Trophoblast cell (in vitro differentiated cells and primary cell): ENCODE data around the gene NUDCD2.
A peak's percentile ranks its signal among the peaks of the same experiment; 100 is the strongest.

Experiments used
- DNase-seq, 2 donors: peaks; one replicate each; pipeline ENCODE4 v3.0.0-alpha.2; 2016
- H2AFZ ChIP-seq: 2 replicates; pipeline ENCODE4 v1.6.1; 2013; ENCODE audit warnings: low read length, moderate library complexity, mild to moderate bottlenecking; ENCODE audit not compliant: insufficient read depth, poor library complexity
- H2AK5ac ChIP-seq: 2 replicates; pipeline ENCODE4 v1.6.1; 2013; ENCODE audit warnings: mild to moderate bottlenecking, low read length
- H2BK120ac ChIP-seq: 2 replicates; pipeline ENCODE4 v1.6.1; 2013; ENCODE audit warnings: low read length, mild to moderate bottlenecking, moderate library complexity; ENCODE audit not compliant: insufficient read depth, poor library complexity
- H2BK12ac ChIP-seq: 2 replicates; pipeline ENCODE4 v1.6.1; 2013; ENCODE audit warnings: mild to moderate bottlenecking, low read length, moderate library complexity
- H2BK5ac ChIP-seq: 2 replicates; pipeline ENCODE4 v1.6.1; 2013; ENCODE audit warnings: low read length, low read depth, moderate library complexity, mild to moderate bottlenecking; ENCODE audit not compliant: poor library complexity
- H3K14ac ChIP-seq: 2 replicates; pipeline ENCODE4 v1.6.1; 2013; ENCODE audit warnings: mild to moderate bottlenecking, low read length
- H3K18ac ChIP-seq: 2 replicates; pipeline ENCODE4 v1.6.1; 2013; ENCODE audit warnings: mild to moderate bottlenecking, low read length
- H3K23ac ChIP-seq: 2 replicates; pipeline ENCODE4 v1.6.1; 2013; ENCODE audit warnings: low read length
- H3K27ac ChIP-seq: 2 replicates; pipeline ENCODE4 v1.5.1; 2013; ENCODE audit warnings: low read depth, mild to moderate bottlenecking, inconsistent platforms, low read length, moderate library complexity
- H3K27me3 ChIP-seq: 2 replicates; pipeline ENCODE4 v1.6.1; 2013; ENCODE audit warnings: inconsistent platforms, mild to moderate bottlenecking, low read length, moderate library complexity; ENCODE audit not compliant: insufficient read depth
- H3K36me3 ChIP-seq, 2 experiments: 1 replicate in 1 of 2; 2 replicates in 1 of 2; pipeline ENCODE4 v1.6.1; 2013; ENCODE audit warnings: low read length in 2 of 2, mild to moderate bottlenecking in 2 of 2, moderate library complexity in 1 of 2; ENCODE audit not compliant: insufficient read depth in 2 of 2, control insufficient read depth in 1 of 2
- H3K4ac ChIP-seq: 2 replicates; pipeline ENCODE4 v1.6.1; 2013; ENCODE audit warnings: low read depth, mild to moderate bottlenecking, low read length, moderate library complexity
- H3K4me1 ChIP-seq, 2 experiments: 1 replicate in 1 of 2; 2 replicates in 1 of 2; pipeline ENCODE4 v1.6.1; 2013; ENCODE audit warnings: low read length in 2 of 2, mild to moderate bottlenecking in 2 of 2, moderate library complexity in 1 of 2; ENCODE audit not compliant: insufficient read depth in 2 of 2, control insufficient read depth in 1 of 2
- H3K4me2 ChIP-seq: 2 replicates; pipeline ENCODE4 v1.6.1; 2013; ENCODE audit warnings: inconsistent platforms, mild to moderate bottlenecking, low read length, moderate library complexity
- H3K4me3 ChIP-seq: 2 replicates; pipeline ENCODE4 v1.5.1; 2013; ENCODE audit warnings: mild to moderate bottlenecking, low read depth, low read length, inconsistent platforms
- H3K79me1 ChIP-seq: one replicate; pipeline ENCODE4 v1.6.1; 2013; ENCODE audit warnings: low read length
- H3K79me2 ChIP-seq: 2 replicates; pipeline ENCODE4 v1.6.1; 2013; ENCODE audit warnings: low read length, mild to moderate bottlenecking; ENCODE audit not compliant: control insufficient read depth, insufficient read depth, poor library complexity
- H3K9ac ChIP-seq: 2 replicates; pipeline ENCODE4 v1.6.1; 2013; ENCODE audit warnings: mild to moderate bottlenecking, low read length
- H3K9me3 ChIP-seq: 2 replicates; pipeline ENCODE4 v1.6.1; 2013; ENCODE audit warnings: low read depth, mild to moderate bottlenecking, control low read depth, inconsistent platforms, low read length; ENCODE audit not compliant: insufficient read depth
- H4K12ac ChIP-seq: 2 replicates; pipeline ENCODE4 v1.6.1; 2013; ENCODE audit warnings: low read depth, mild to moderate bottlenecking, low read length, moderate library complexity
- H4K8ac ChIP-seq: 2 replicates; pipeline ENCODE4 v1.6.1; 2013; ENCODE audit warnings: low read depth, mild to moderate bottlenecking, low read length, moderate library complexity
- H4K91ac ChIP-seq: one replicate; pipeline ENCODE4 v1.6.1; 2013; ENCODE audit warnings: low read depth, mild to moderate bottlenecking, low read length, moderate library complexity
- WGBS: extraction: QIAGEN DNeasy Blood & Tissue Kit; methylation state at CpG from one replicate; pipeline ENCODE4 v1.1.7; 2013; ENCODE audit warnings: missing lambda C conversion rate; ENCODE audit not compliant: insufficient read length, insufficient coverage; ENCODE audit errors: extremely low coverage; 5-methylcytosine and 5-hydroxymethylcytosine counted together

Gene NUDCD2

GRCh38 chr5:163503106-163504078 is 43.5 kb upstream of the NUDCD2 start:
- Histone ChIP-seq H3K27me3 (no peaks in the 10 kb centered on the region), H2BK5ac (no peak overlapping the region), H4K91ac (no peak overlapping the region), H4K12ac (no peak overlapping the region), H3K27ac (peak overlapping the region; percentile 55), H3K14ac (no peak overlapping the region), H3K9me3 (no peaks in the 10 kb centered on the region), H2BK12ac (no peak overlapping the region), H3K79me2 (peaks cover 5% of the 10 kb centered on the region), H3K18ac (no peak overlapping the region), H3K4me1 (peaks cover 0 to 3% of the 10 kb centered on the region in 2 experiments), H4K8ac (peak overlapping the region; percentile 61), H3K4ac (no peak overlapping the region), H3K4me3 (no peak overlapping the region), H3K36me3 (peaks cover 0 to 1% of the 10 kb centered on the region in 2 experiments), H2AK5ac (no peak overlapping the region), H2AFZ (peak overlapping the region; percentile 78), H2BK120ac (no peak overlapping the region), H3K23ac (no peak overlapping the region), H3K4me2 (peak overlapping the region; percentile 75), H3K79me1 (peaks cover 7% of the 10 kb centered on the region), H3K9ac (no peak overlapping the region)
- DNase-seq: peak; percentile 54 to 86
- WGBS: no CpG with 5 or more reads among the region's 17 CpGs

GRCh38 chr5:163502521-163502920 is 42.6 kb upstream of the NUDCD2 start:
- peaks cover 5% of the 10 kb centered on the region for H3K79me2 ChIP-seq

GRCh38 chr5:163498886-163499285 is 39.0 kb upstream of the NUDCD2 start:
- no peak overlapping the region for H2BK120ac ChIP-seq
- H2BK5ac ChIP-seq: no peak overlapping the region
- no peaks in the 10 kb centered on the region for H3K79me1 ChIP-seq
- H3K27ac ChIP-seq: no peak overlapping the region
- H3K36me3 ChIP-seq: no peaks in the 10 kb centered on the region
- no peaks in the 10 kb centered on the region for H3K4me1 ChIP-seq
- no peaks in the 10 kb centered on the region for H3K9me3 ChIP-seq
- H3K9ac ChIP-seq: no peak overlapping the region
- H2AK5ac ChIP-seq: no peak overlapping the region
- H3K27me3 ChIP-seq: no peaks in the 10 kb centered on the region
- H3K4ac ChIP-seq: no peak overlapping the region
- no peak overlapping the region for H3K18ac ChIP-seq
- no peak overlapping the region for H4K12ac ChIP-seq
- H4K91ac ChIP-seq: no peak overlapping the region
- no peak overlapping the region for H3K23ac ChIP-seq
- DNase-seq: peak in 1 of 2 donors; percentile 58
- H3K79me2 ChIP-seq: no peaks in the 10 kb centered on the region
- H3K4me3 ChIP-seq: no peak overlapping the region
- H2AFZ ChIP-seq: no peak overlapping the region
- H3K4me2 ChIP-seq: no peak overlapping the region
- no peak overlapping the region for H4K8ac ChIP-seq
- no peak overlapping the region for H3K14ac ChIP-seq
- WGBS: no CpG with 5 or more reads among the region's 1 CpG
- no peak overlapping the region for H2BK12ac ChIP-seq

More at GRCh38 chr5:163502521-163502920, 42.6 kb upstream of the NUDCD2 start:
- no peak overlapping the region for H4K12ac ChIP-seq
- H3K14ac ChIP-seq: no peak overlapping the region
- no peaks in the 10 kb centered on the region for H3K27me3 ChIP-seq
- H3K4ac ChIP-seq: no peak overlapping the region
- H2BK120ac ChIP-seq: no peak overlapping the region
- H3K4me3 ChIP-seq: no peak overlapping the region
- H3K18ac ChIP-seq: no peak overlapping the region
- no peak overlapping the region for H4K91ac ChIP-seq
- no peak overlapping the region for H3K4me2 ChIP-seq
- peaks cover 7% of the 10 kb centered on the region for H3K79me1 ChIP-seq
- H3K36me3 ChIP-seq: no peaks in the 10 kb centered on the region
- WGBS: no CpG with 5 or more reads among the region's 8 CpGs
- peaks cover 0 to 3% of the 10 kb centered on the region in 2 experiments for H3K4me1 ChIP-seq
- H2AK5ac ChIP-seq: no peak overlapping the region
- no peaks in the 10 kb centered on the region for H3K9me3 ChIP-seq
- no peak overlapping the region for H2AFZ ChIP-seq
- no peak overlapping the region for H3K27ac ChIP-seq
- peak overlapping the region; percentile 23 for H4K8ac ChIP-seq
- no peak for DNase-seq
- no peak overlapping the region for H3K9ac ChIP-seq
- H3K23ac ChIP-seq: no peak overlapping the region
- H2BK12ac ChIP-seq: no peak overlapping the region
- no peak overlapping the region for H2BK5ac ChIP-seq

- Histone ChIP-seq H2AFZ (no peak overlapping the region), H3K27ac (no peak overlapping the region), H2AK5ac (no peak overlapping the region), H3K4me1 (no peaks in the 10 kb centered on the region), H3K4ac (no peak overlapping the region), H3K79me1 (no peaks in the 10 kb centered on the region), H4K91ac (no peak overlapping the region), H3K4me3 (no peak overlapping the region), H3K79me2 (no peaks in the 10 kb centered on the region), H3K23ac (no peak overlapping the region), H3K14ac (no peak overlapping the region), H4K12ac (no peak overlapping the region), H2BK5ac (no peak overlapping the region), H3K4me2 (no peak overlapping the region), H3K9me3 (no peaks in the 10 kb centered on the region), H4K8ac (no peak overlapping the region), H3K18ac (no peak overlapping the region), H3K27me3 (no peaks in the 10 kb centered on the region), H3K36me3 (peaks cover 2 to 6% of the 10 kb centered on the region in 2 experiments), H3K9ac (no peak overlapping the region), H2BK120ac (no peak overlapping the region), H2BK12ac (no peak overlapping the region)
- WGBS: no CpG with 5 or more reads among the region's 3 CpGs
- DNase-seq: no peak
Observed at GRCh38 chr5:163497315-163497714, 37.4 kb upstream of the NUDCD2 start.
